ENCODE measurements around the gene MAML3.

MAML3 gene

DNA sequence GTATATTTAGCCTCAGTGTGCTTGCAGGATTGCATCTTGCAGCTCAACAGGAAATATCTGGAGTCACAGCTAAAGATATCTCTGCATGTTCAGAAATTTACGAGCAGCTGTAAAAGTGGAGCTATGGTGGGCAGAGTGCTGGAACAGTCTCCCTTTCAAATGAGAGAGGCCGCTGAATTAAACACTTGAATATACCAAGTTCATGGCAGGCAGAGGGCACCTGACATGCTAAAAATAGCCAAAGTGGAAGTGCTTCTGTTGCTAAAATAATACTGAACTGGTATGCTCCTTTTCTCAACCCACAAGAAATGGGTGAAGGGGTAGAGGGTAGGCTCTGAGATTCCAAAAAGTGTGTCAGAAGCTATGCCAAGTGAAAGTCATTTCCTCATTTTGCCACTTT lies 390.3 kb downstream of the MAML3 start:
- TF ChIP-seq, protein P1, sequence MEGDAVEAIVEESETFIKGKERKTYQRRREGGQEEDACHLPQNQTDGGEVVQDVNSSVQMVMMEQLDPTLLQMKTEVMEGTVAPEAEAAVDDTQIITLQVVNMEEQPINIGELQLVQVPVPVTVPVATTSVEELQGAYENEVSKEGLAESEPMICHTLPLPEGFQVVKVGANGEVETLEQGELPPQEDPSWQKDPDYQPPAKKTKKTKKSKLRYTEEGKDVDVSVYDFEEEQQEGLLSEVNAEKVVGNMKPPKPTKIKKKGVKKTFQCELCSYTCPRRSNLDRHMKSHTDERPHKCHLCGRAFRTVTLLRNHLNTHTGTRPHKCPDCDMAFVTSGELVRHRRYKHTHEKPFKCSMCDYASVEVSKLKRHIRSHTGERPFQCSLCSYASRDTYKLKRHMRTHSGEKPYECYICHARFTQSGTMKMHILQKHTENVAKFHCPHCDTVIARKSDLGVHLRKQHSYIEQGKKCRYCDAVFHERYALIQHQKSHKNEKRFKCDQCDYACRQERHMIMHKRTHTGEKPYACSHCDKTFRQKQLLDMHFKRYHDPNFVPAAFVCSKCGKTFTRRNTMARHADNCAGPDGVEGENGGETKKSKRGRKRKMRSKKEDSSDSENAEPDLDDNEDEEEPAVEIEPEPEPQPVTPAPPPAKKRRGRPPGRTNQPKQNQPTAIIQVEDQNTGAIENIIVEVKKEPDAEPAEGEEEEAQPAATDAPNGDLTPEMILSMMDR (conservative IDR thresholded peaks at IDR 0.05), result no peak
- H3K27ac ChIP-seq, result peak overlapping the region; percentile 90

DNA sequence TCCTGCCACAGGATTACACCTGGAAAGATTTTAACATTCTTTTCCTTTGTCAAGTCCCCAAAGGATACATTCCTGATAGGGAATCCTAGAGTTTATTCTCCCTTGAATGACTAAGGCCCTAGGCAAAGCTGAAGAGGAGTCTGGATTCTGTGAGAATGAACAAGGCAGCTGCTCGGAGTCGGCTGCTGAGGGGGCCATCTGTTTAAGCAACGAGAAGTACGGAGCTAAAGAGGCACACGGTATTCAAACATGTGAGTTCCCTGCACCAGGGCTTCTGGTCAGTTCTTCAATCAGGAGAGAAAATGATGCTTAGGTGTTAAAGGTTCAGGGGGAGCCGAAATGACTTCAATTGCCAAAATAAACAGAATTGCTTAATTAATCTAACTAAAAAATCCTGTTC lies 390.8 kb downstream of the MAML3 start:
- TF ChIP-seq, protein P1 (conservative IDR thresholded peaks at IDR 0.05), result no peak
- H3K27ac ChIP-seq, result peak overlapping the region; percentile 90

DNA sequence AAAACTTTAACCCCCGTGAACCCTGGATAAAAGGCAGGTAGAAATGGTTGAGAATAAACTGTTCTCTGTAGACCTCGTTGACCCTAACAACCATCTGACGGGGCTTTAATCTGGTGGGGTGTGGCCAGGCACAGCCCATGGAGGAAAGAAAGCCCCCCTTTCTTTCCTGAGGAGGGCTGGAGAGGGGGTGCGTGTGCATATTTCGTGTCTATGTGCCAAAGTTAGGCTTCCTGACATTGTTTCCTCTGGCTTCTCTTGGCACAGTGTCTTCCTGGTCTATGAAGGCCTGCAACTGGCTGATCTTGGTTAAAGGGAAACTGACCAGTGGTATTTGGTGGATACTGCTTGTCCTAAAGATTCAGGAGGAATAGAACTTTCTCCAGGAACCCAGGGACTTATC lies 391.3 kb downstream of the MAML3 start:
- peak overlapping the region; percentile 90 for H3K27ac ChIP-seq

DNA sequence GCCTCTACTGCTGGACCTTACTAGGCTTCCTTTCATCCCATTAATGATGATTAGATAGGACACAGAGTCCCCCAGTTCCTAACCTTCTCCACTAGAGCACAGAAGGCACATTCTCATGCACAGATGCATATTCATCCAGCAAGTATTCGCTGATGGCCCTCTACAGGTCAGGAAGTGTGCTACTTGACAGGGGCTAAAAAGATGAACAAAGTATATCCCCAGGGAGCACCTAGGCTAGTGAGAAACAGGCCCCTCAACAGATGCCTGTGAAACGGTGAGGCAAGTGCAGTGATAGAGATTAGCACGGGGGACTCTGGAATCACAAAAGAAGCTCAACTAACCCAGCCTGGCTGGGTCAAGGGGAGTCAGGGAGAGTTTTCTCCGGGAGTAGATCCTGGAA lies 392.5 kb downstream of the MAML3 start:
- H3K27ac ChIP-seq, result peak overlapping the region; percentile 90
- TF ChIP-seq, protein P1 (conservative IDR thresholded peaks at IDR 0.05), result peak; percentile 16; the same call in 1 of the 2 replicates

More for the DNA sequence above, 391.3 kb downstream of the MAML3 start:
- TF ChIP-seq, protein P1 (conservative IDR thresholded peaks at IDR 0.05), result no peak

DNA sequence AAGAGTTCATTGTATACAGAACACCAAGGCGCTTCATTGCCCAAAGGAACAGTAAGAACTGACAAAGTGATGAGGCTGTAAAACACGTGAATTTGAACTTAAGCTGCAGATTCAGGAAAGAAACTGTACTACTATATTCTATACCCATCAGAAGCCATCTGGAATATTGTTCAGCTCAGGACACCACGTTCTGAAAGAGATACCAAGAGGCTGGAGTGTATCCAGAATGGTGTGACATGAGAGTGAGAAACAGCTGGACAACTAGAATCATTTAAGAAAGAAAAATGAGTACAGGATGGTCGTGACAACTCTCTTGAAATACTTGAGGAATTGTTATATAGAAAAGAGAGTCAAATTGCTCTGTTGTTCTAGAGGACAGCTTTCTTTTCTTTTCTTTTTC lies 393.4 kb downstream of the MAML3 start:
- TF ChIP-seq, protein P1 (conservative IDR thresholded peaks at IDR 0.05), result no peak
- H3K27ac ChIP-seq, result no peak overlapping the region

DNA sequence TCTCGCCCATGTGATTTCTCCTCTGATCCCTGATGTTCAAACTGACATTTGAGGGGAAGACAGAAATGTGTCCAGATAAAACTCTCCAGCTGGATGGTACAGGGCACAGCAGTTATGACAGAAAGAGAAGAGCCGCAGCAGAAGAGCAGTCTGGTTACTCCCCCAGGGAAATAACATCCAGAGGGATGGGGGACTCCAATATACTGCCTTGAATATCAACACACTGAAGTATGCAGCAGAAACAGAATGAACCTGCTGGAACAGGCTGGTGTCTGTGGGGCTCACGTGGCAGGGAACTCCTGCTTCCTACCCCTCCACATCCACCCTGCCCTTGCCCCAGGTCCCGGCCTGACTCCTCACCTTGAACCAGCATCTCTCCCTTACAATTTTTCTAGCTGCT lies 394.9 kb downstream of the MAML3 start:
- H3K27ac ChIP-seq, result no peak overlapping the region
- TF ChIP-seq, protein P1 (conservative IDR thresholded peaks at IDR 0.05), result no peak

DNA sequence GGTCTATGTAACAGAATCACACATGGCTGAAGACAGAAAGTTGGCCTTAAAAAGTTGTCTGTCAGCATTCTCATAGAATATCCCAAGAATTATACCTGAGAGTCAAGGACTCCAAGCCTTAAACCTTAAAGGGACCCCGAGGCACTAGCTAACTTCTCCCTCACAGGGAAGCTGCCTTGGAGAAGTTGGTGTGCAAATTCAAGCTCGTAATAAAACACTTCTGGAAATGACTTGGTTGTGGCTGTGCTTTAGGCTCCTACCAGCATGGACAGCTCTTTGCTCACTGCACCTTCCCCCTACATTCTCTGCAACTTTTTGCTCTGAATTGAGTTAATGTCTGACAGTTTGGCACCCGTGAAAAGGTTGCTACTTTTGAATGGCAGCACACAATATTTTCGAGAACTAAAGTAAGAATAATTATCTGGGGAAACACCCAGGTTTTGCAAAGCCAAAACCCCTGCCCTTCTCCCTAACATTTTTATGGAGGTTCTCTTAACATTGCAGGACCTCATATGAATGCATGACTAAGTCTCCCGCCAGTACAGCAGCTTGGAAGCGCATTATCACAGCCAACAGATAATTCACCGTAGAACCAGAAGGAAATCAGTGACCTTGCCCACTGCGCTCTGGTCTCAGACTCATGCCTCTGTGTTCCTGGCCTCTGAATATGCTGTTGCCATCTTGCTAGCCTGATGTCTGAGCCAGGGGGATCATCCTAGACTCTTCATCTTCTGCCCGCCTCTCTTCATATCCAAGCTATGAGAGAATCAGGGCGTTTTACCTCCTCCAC lies 397.4 kb downstream of the MAML3 start:
- TF ChIP-seq, protein P1 (conservative IDR thresholded peaks at IDR 0.05), result no peak
- no peak overlapping the region for H3K27ac ChIP-seq

Data from VCaP (cell line).